Mammary epithelial cell (primary cell): ENCODE data around the gene GALNT16.

Source experiments
- CTCF ChIP-seq, 2 donors: IDR thresholded peaks in 1 of 2; conservative IDR thresholded peaks in 1 of 2; 2 replicates each; pipeline ENCODE4 v1.5.1; 2011 to 2012; ENCODE audit warnings: inconsistent platforms in 2 of 2, low read length in 2 of 2, mild to moderate bottlenecking in 2 of 2, control low read depth in 1 of 2, low read depth in 1 of 2; ENCODE audit not compliant: insufficient read depth in 1 of 2; ENCODE audit errors: extremely low read depth in 1 of 2
- EZH2 ChIP-seq: IDR thresholded peaks from 2 replicates; pipeline ENCODE4 v1.6.1; 2012; ENCODE audit warnings: low read length, inconsistent platforms, borderline replicate concordance

- TF ChIP-seq CTCF (conservative IDR thresholded peaks at IDR 0.05 in 1 of 2, IDR thresholded peaks at IDR 0.05 in 1 of 2; ENCODE audit: extremely low read depth in 1 of 2, insufficient read depth in 1 of 2, low read depth in 1 of 2, low read length in 2 of 2) (no peak), EZH2 (peak; percentile 28)
Observed at GRCh38 chr14:69259527-69260189, at the start of gene GALNT16.
